Central memory CD8-positive, alpha-beta T cell (primary cell): ENCODE data around the gene TSPAN16.
"Not testable (repeated sequence)": the region's sequence is repeated elsewhere in the genome, so short reads cannot be mapped to it uniquely, and the experiment has no call there.

Source experiments
- ATAC-seq: fragments of 150-1000 bp; cut with Tn5 transposase; replicated peaks from 2 replicates; pipeline ENCODE4 v1.10.0; 2022; ENCODE audit warnings: mild to moderate bottlenecking, moderate FRiP score, moderate number of reproducible peaks; ENCODE audit not compliant: poor library complexity, severe bottlenecking; ENCODE audit errors: extremely low read depth
- DNase-seq, 2 donors: peaks; one replicate each; pipeline ENCODE4 v3.0.0; 2021; ENCODE audit warnings: low spot score in 2 of 2
- H3K27ac Mint-ChIP-seq: one replicate; pipeline ENCODE4 v1.8.0; 2022; ENCODE audit warnings: low read depth, mild to moderate bottlenecking, moderate library complexity, mixed read lengths
- H3K27me3 Mint-ChIP-seq: one replicate; pipeline ENCODE4 v1.8.0; 2022; ENCODE audit warnings: mixed read lengths
- H3K36me3 Mint-ChIP-seq: one replicate; pipeline ENCODE4 v1.8.0; 2022; ENCODE audit warnings: mild to moderate bottlenecking, moderate library complexity, mixed read lengths; ENCODE audit not compliant: insufficient read depth
- H3K4me1 Mint-ChIP-seq: one replicate; pipeline ENCODE4 v1.8.0; 2022; ENCODE audit warnings: mixed read lengths
- H3K4me3 Mint-ChIP-seq: one replicate; pipeline ENCODE4 v1.8.0; 2022; ENCODE audit warnings: mild to moderate bottlenecking, moderate library complexity, mixed read lengths
- H3K9me3 Mint-ChIP-seq: one replicate; pipeline ENCODE4 v1.8.0; 2022; ENCODE audit warnings: mixed read lengths

The TSPAN16 gene

DNA sequence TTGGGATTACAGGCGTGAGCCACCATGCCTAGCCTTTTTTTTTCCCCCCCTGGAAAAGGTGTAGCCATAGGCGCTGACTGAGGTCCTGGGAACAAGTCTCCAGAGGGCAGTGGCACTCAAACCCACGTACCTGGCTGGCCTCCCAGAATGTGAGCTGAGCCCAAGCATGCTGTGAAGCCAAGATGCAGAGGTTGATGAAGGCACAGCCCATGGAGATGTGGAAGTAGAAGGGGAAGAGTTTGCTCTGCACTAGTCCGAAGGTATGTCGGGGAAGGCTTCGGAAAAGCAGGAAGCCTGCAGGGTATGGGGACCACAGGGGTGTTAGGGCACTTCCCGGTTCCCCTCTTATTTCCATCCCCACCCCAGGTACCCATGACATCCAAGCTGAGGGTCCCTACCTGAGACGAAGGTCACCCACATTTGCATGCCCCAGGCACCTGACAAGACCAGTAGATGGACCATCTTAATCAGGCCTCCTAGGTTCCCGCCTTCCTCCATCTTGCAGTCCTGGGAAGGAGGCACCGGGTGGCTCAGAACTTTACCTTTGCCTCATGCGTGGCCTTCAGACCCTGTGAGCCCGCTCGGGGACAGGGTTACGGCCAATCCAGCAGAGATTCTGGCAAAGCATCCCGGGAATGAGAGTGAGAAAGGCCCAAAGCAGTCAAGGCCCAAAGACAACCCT, 49.3 kb downstream of the TSPAN16 start:
- no peaks in the 10 kb centered on the region for H3K9me3 Mint-ChIP-seq
- H3K36me3 Mint-ChIP-seq: peaks cover 12% of the 10 kb centered on the region
- H3K27ac Mint-ChIP-seq: peak overlapping the region; percentile 95
- DNase-seq (no peak), ATAC-seq (no peak)
- peaks cover 34% of the 10 kb centered on the region for H3K4me1 Mint-ChIP-seq
- no peaks in the 10 kb centered on the region for H3K27me3 Mint-ChIP-seq
- peak overlapping the region; percentile 93 for H3K4me3 Mint-ChIP-seq

DNA sequence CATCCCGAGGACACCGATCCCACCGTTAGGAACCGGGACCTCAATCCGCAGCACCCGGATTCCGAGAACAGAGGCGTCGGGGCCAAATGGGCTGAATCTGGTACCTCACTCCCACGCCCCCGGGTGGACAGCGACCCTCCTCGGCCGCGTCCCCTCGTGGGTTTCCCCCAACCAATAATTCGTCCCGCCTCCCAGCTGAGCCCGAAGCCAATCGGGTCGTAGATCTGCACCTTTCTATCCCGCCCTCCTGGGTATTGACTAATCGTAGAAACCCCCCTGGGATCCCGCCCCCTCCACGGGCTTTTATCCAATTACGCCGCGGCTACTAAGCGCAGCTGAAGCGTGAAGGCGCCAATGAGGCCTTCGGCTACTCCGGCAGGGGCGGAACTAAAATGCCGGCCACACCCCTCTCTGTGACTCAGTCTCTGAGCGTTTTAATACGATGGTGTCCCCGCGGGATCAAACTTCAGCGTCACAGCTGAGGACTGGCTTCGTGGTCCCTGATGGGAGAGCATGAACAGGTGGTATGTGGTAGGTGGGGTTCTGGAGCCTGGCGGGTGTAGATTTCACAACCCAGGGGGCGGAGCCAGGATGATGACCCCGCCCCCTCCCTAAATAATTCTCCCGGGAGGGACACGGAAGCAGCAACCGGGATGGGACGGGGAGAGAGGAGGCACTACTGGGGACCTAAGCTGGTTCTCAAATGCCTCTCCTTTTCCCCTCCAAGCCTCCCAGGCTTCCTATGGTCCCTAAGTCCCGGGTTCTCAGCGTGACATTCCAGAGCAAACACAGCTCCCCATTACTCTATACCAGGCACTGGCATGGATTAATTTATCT, 50.4 kb downstream of the TSPAN16 start, which contains the start of the genes CCDC159 and TMEM205:
TSS of gene CCDC159 (plus strand) at position 416 of the 837 bp plus-strand sequence. CDS start at position 504, 88 bp downstream.
TSS of gene TMEM205 (minus strand) at position 165 of the 837 bp plus-strand sequence. CDS start 649 bp downstream, outside the sequence.
- Mint-ChIP-seq H3K27me3 (no peaks in the 10 kb centered on the region), H3K27ac (peak within 1 kb of the TSS; percentile 95), H3K36me3 (peaks cover 12% of the 10 kb centered on the region), H3K4me3 (peak within 1 kb of the TSS; percentile 93), H3K4me1 (peaks cover 34% of the 10 kb centered on the region), H3K9me3 (no peaks in the 10 kb centered on the region)
- DNase-seq (peak; percentile 96 to 99), ATAC-seq (peak; percentile 97)

DNA sequence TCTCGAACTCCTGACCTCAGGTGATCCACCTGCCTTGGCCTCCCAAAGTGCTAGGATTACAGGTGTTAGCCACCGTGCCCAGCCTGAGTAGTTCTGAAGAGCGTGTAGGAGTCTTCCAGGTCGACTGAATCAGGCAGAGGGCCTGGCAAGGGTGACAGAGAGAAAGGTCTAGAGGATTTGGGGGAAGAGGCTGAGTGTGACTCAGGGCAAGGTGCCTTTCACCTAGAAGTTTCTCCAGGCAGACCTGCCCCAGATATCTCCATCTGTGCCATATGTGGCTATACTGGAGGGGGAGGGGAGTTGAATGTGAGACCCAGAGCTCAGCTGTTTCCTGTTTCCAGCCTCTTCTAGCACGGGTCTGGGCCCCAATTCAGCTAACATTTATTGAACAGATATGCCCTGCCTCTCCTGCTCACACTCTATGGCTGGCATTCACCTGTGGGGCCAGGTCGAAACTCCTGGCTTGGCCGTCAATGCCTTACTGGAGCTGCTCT, 51.6 kb downstream of the TSPAN16 start:
- peak overlapping the region; percentile 93 for H3K4me3 Mint-ChIP-seq
- peaks cover 12% of the 10 kb centered on the region for H3K36me3 Mint-ChIP-seq
- H3K9me3 Mint-ChIP-seq: no peaks in the 10 kb centered on the region
- ATAC-seq (no peak), DNase-seq (no peak)
- H3K27ac Mint-ChIP-seq: no peak overlapping the region
- H3K4me1 Mint-ChIP-seq: peaks cover 34% of the 10 kb centered on the region
- H3K27me3 Mint-ChIP-seq: no peaks in the 10 kb centered on the region

DNA sequence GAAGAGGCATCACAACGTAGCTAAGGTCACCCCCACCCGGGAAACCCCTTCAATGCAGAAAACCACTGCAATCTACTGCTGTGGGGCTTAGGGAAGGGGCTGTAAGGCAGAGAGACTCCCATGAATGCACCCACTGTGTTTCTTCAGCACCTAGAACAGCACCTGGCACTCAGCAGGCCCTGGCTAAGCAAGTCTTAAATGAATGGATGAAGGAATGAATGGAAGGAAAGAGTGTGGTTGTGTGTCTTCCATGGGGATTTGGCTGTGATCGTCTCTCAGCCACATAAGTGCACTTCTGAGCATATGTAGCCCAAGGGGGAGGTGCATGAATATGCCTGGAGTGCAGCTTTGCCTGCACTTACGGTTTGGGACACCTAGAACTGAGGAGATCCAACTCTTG, 53.2 kb downstream of the TSPAN16 start:
- Mint-ChIP-seq H3K4me1 (peaks cover 33% of the 10 kb centered on the region), H3K9me3 (no peaks in the 10 kb centered on the region), H3K36me3 (peaks cover 12% of the 10 kb centered on the region), H3K27me3 (no peaks in the 10 kb centered on the region), H3K4me3 (no peak overlapping the region), H3K27ac (no peak overlapping the region)
- DNase-seq: no peak
- no peak for ATAC-seq

DNA sequence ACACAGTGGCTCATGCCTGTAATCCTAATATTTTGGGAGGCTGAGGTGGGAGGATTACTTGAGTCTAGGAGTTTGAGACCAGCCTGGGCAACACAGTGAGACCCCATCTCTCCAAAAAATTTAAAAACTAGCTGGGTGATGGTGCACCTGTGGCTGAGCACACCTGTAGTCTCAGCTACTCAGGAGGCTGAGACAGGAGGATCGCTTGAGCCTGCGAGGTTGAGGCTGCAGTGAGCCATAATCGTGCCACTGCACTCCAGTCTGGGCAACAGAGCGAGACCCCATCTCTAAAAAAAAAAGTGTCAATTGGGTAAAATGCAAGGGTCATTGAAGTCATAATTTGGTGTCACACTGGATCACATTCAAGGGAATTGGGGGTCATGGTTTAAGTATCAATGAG, 58.1 kb downstream of the TSPAN16 start:
- H3K27ac Mint-ChIP-seq, H3K4me3 Mint-ChIP-seq, H3K36me3 Mint-ChIP-seq, DNase-seq, ATAC-seq, H3K9me3 Mint-ChIP-seq: not testable (repeated sequence)
- Mint-ChIP-seq H3K27me3 (peaks cover 26% of the 10 kb centered on the region), H3K4me1 (peaks cover 20% of the 10 kb centered on the region)

DNA sequence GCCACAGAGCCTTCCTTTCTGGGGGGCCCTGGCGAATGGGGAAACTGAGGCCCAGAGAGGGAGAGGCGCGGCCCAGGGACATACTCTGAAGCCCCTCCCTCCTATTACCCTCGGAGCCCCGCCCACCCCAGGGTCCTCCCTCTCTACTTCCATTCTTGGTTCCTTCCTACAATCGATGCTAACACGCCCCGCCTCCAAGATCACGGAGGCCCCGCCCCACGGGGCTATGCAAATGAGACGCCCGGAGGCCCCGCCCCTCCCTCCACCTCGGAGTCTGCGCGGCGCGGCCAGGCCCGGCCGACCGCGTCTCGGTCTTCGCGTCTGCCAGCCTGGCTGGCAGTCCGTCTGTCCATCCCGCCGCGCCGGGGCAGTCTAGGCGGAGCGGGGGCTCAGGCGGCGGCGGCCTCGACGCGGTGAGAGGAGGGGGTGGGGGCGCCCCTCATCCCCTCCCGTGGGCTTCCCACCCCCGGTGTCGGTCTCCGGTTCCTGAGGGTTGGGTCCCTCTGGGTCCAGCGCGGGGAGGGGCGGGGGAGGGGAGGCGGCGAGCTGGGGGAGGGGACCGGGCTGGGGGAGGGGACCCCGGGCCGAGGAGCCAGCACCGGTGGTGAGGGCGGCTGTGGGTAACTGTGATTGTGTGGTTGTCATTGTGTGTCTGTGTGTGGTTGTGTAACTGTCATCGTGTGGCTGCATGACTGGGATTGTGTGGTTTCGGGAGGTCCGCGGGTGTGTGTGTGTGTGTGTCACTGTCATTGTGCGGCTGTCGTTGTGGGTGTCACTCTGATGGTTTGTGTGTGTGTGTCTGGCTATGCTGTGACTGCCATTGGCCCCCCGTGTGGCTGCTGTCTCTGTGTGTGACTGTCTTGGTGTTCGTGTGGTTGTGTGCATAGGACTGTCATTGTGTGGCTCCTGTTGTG, 59.5 kb downstream of the TSPAN16 start, which contains the start of gene PLPPR2:
TSS of gene PLPPR2 (plus strand) at position 273 of the 914 bp plus-strand sequence. CDS start 2,242 bp downstream, outside the sequence.
- DNase-seq (peak; percentile 71 to 74), ATAC-seq (peak; percentile 77)
- no peaks in the 10 kb centered on the region for H3K36me3 Mint-ChIP-seq
- peak within 1 kb of the TSS; percentile 74 for H3K4me3 Mint-ChIP-seq
- H3K27ac Mint-ChIP-seq: peak within 1 kb of the TSS; percentile 80
- H3K27me3 Mint-ChIP-seq: peaks cover 26% of the 10 kb centered on the region
- H3K9me3 Mint-ChIP-seq: no peaks in the 10 kb centered on the region
- peaks cover 20% of the 10 kb centered on the region for H3K4me1 Mint-ChIP-seq

DNA sequence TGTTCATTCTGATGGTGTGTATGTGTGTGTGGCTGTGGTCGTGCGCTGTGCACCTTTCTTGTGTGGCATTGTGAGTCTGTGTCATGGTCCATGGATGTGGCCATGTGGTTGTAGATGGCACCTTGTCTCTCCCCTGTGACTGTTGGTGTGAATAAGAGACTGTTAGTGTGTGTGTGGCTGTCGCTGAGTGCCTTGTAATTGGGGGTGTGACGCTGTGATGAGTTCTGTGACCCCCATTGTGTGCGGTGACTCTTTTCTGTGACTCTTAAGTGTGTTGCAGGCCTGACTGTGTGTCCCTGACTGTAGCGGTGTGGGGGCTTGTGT, 60.1 kb downstream of the TSPAN16 start:
- peaks cover 20% of the 10 kb centered on the region for H3K4me1 Mint-ChIP-seq
- ATAC-seq: peak; percentile 30
- no peaks in the 10 kb centered on the region for H3K36me3 Mint-ChIP-seq
- peaks cover 26% of the 10 kb centered on the region for H3K27me3 Mint-ChIP-seq
- no peak for DNase-seq
- H3K4me3 Mint-ChIP-seq: peak overlapping the region; percentile 74
- peak overlapping the region; percentile 11 for H3K27ac Mint-ChIP-seq
- no peaks in the 10 kb centered on the region for H3K9me3 Mint-ChIP-seq

DNA sequence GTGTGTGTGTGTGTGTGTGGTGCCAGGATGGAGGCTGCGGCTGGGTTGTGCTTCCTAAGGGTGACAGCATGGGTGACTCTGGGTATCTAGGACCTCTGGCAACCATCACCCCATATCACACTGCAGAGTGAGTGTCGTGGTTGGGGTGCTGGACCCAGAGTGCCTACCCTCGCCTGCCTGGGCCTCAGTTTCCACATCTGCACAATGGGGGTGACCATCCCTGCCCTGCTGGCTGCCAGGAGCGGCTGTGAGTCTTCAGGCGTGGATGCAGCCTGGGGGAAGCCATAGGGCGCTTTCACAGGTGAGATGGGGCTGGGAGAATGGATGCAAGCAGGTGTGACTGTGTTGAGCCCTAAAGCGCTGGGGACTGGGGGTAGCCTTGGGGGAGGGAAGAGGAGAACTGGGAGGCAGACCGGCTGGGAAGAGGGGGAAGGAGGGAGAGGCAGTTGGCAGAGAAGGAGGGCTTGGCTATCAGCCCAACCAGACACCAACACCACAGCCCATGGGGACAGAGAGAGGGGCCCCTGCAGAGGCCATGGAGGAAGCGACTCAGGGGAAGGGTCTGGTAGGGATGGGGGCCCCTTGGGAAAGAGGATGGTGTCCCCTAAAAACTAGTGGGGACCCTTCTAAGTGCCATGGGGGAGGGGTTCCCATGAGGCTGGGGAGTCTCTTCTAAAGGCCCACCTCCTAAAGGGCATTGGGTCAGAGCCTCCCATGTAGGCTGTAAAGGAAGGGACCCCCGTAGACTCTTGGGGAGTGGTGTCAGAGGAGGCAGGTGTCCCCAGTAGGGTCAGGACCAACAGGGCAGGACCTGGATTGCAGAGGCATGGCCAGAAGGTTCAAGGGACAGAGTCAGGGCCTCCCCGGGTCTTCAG, 61.0 kb downstream of the TSPAN16 start:
- Mint-ChIP-seq H3K4me1 (peaks cover 20% of the 10 kb centered on the region), H3K4me3 (peak overlapping the region; percentile 74), H3K36me3 (no peaks in the 10 kb centered on the region), H3K27ac (no peak overlapping the region), H3K9me3 (no peaks in the 10 kb centered on the region), H3K27me3 (peaks cover 26% of the 10 kb centered on the region)
- no peak for ATAC-seq
- DNase-seq: no peak

DNA sequence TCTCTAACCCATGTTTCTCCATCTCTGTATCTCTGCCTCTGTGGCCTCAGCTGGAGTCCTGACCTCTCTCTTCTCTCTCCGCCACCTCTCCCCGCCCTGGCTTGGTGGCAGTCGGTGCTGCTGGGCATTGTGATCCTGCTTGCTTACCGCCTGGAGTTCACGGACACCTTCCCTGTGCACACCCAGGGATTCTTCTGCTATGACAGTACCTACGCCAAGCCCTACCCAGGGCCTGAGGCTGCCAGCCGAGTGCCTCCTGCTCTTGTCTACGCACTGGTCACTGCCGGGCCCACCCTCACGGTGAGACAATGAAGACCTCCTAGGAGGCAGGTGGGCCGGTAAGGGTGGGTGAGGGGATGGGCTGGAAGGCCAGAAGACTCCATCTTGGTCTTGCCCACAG, 63.5 kb downstream of the TSPAN16 start:
- peaks cover 26% of the 10 kb centered on the region for H3K27me3 Mint-ChIP-seq
- ATAC-seq (no peak), DNase-seq (no peak)
- no peaks in the 10 kb centered on the region for H3K9me3 Mint-ChIP-seq
- no peaks in the 10 kb centered on the region for H3K36me3 Mint-ChIP-seq
- no peak overlapping the region for H3K4me3 Mint-ChIP-seq
- H3K27ac Mint-ChIP-seq: no peak overlapping the region
- H3K4me1 Mint-ChIP-seq: peaks cover 20% of the 10 kb centered on the region

DNA sequence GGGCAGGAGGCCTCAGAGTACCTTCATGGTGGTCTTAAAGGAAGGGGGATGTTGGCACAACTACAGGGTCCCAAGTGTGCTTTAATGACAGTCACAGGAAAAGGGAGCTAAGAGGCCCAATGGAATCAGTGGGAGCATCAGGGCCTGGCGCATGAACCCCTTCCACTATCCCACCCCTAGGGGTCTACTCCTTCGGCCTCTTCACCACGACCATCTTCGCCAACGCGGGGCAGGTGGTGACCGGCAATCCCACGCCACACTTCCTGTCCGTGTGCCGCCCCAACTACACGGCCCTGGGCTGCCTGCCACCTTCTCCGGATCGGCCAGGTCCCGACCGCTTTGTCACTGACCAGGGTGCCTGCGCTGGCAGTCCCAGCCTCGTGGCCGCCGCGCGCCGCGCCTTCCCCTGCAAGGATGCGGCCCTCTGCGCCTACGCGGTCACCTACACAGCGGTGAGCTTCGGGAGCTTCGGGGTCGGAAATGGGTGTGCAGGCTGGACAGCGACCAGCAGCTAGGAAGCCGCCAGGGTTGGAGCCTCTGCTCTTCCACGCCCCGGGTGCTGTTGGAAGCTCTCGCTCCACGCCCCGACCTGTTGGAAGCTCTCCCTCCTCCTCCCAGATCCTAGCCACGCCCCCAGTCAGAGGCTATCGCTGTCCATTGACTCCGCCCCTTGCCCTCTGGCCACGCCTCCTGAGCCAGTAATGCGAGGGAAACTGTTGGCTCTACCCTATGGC, 65.2 kb downstream of the TSPAN16 start:
- H3K36me3 Mint-ChIP-seq: no peaks in the 10 kb centered on the region
- DNase-seq: no peak

More for the DNA sequence above, 65.2 kb downstream of the TSPAN16 start:
- Mint-ChIP-seq H3K4me3 (no peak overlapping the region), H3K27me3 (peaks cover 19% of the 10 kb centered on the region), H3K9me3 (no peaks in the 10 kb centered on the region), H3K4me1 (peaks cover 6% of the 10 kb centered on the region), H3K27ac (no peak overlapping the region)
- no peak for ATAC-seq
